ENCODE data around the gene EDEM3. TPM values are rescaled to one million over a fixed set of nuclear protein-coding genes. Genes with fewer than 3 reads are reported as not detected.
"Not testable (repeated sequence)": the region's sequence is repeated elsewhere in the genome, so short reads cannot be mapped to it uniquely, and the experiment has no call there.

The EDEM3 gene
- total RNA-seq, 2 donors from 2014 or later: 55.7 to 75.4 TPM

- Histone ChIP-seq H3K27me3 (no peaks in the 10 kb centered on the region), H3K36me3 (no peaks in the 10 kb centered on the region), H3K4me3 (no peak overlapping the region), H3K9me3 (no peaks in the 10 kb centered on the region), H3K27ac (peak overlapping the region; percentile 35), H3K9ac (ENCODE audit: low read depth in 2 of 2, low read length in 2 of 2) (no peak overlapping the region), H3K4me1 (peaks cover 10% of the 10 kb centered on the region)
- intact Hi-C loops (cut with DNase I): no loop called here
- no peak for TF ChIP-seq CTCF (IDR thresholded peaks at IDR 0.05)
- no peak for DNase-seq
Observed at GRCh38 chr1:184790642-184791549, 36.2 kb upstream of the EDEM3 start.

- DNase-seq: no peak
- TF ChIP-seq CTCF (IDR thresholded peaks at IDR 0.05): no peak
- peak overlapping the region; percentile 35 for H3K27ac ChIP-seq
Observed at GRCh38 chr1:184789884-184790283, 35.2 kb upstream of the EDEM3 start.

GRCh38 chr1:184788970-184789369, 34.3 kb upstream of the EDEM3 start:
- Histone ChIP-seq H3K9me3 (peaks cover 3% of the 10 kb centered on the region), H3K9ac (ENCODE audit: low read depth in 2 of 2, low read length in 2 of 2) (no peak overlapping the region), H3K4me3 (no peak overlapping the region), H3K36me3 (no peaks in the 10 kb centered on the region), H3K27me3 (no peaks in the 10 kb centered on the region), H3K4me1 (peaks cover 10% of the 10 kb centered on the region), H3K27ac (no peak overlapping the region)
- no peak for DNase-seq
- intact Hi-C loops (cut with DNase I): no loop called here
- no peak for TF ChIP-seq CTCF (IDR thresholded peaks at IDR 0.05)

More at GRCh38 chr1:184789884-184790283, 35.2 kb upstream of the EDEM3 start:
- intact Hi-C loops (cut with DNase I): no loop called here
- Histone ChIP-seq H3K9ac (ENCODE audit: low read depth in 2 of 2, low read length in 2 of 2) (no peak overlapping the region), H3K27me3 (no peaks in the 10 kb centered on the region), H3K4me1 (peaks cover 10% of the 10 kb centered on the region), H3K36me3 (no peaks in the 10 kb centered on the region), H3K4me3 (no peak overlapping the region), H3K9me3 (no peaks in the 10 kb centered on the region)

- H3K27ac ChIP-seq: no peak overlapping the region
- no peaks in the 10 kb centered on the region for H3K4me1 ChIP-seq
- peaks cover 3% of the 10 kb centered on the region for H3K9me3 ChIP-seq
- no peak for TF ChIP-seq CTCF (IDR thresholded peaks at IDR 0.05)
- no peaks in the 10 kb centered on the region for H3K36me3 ChIP-seq
- H3K4me3 ChIP-seq: no peak overlapping the region
- no peak overlapping the region for H3K9ac ChIP-seq (ENCODE audit: low read depth in 2 of 2, low read length in 2 of 2)
- no peaks in the 10 kb centered on the region for H3K27me3 ChIP-seq
- intact Hi-C loops (cut with DNase I): no loop called here
- no peak for DNase-seq
Observed at GRCh38 chr1:184785529-184785928, 30.9 kb upstream of the EDEM3 start.

- H3K4me3 ChIP-seq; intact Hi-C loops (cut with DNase I); DNase-seq; H3K9ac ChIP-seq (ENCODE audit: low read depth in 2 of 2, low read length in 2 of 2); H3K27ac ChIP-seq; H3K27me3 ChIP-seq; H3K9me3 ChIP-seq; H3K36me3 ChIP-seq; H3K4me1 ChIP-seq: not testable (repeated sequence)
Observed at GRCh38 chr1:184783723-184784122, 29.1 kb upstream of the EDEM3 start.

GRCh38 chr1:184781941-184782340, 27.3 kb upstream of the EDEM3 start:
- TF ChIP-seq CTCF (IDR thresholded peaks at IDR 0.05): no peak
- Histone ChIP-seq H3K4me1 (no peaks in the 10 kb centered on the region), H3K9me3 (peaks cover 3% of the 10 kb centered on the region), H3K4me3 (no peak overlapping the region), H3K27ac (no peak overlapping the region), H3K36me3 (no peaks in the 10 kb centered on the region), H3K9ac (ENCODE audit: low read depth in 2 of 2, low read length in 2 of 2) (no peak overlapping the region), H3K27me3 (no peaks in the 10 kb centered on the region)
- no peak for DNase-seq
- intact Hi-C loops (cut with DNase I): no loop called here

All from colonic mucosa (tissue), 4 donors.